Stomach (tissue), 9 donors: ENCODE measurements around the gene CDKL4. TPM values are rescaled to one million over a fixed set of nuclear protein-coding genes. Genes with fewer than 3 reads are reported as not detected.

ENCODE experiments used
- DNase-seq, 2 donors: peaks; one replicate each; pipeline versions ENCODE4 v3.0.0 to v3.0.0-alpha.2; 2013 to 2019
- H3K27ac ChIP-seq, 5 donors: fragments of 200-600 bp in 4 of 5; sonication (generic) in 4 of 5; one replicate each; pipeline ENCODE4 v1.5.1; 2013 to 2019; ENCODE audit warnings: mild to moderate bottlenecking in 1 of 5, moderate library complexity in 1 of 5
- H3K27me3 ChIP-seq, 3 donors: fragments of 200-600 bp; sonication (generic); one replicate each; pipeline ENCODE4 v1.5.1; 2017 to 2019; ENCODE audit warnings: mixed run types in 1 of 3
- H3K36me3 ChIP-seq, 4 donors: fragments of 200-600 bp; sonication (generic); 1 replicate in 3 of 4; 2 replicates in 1 of 4; pipeline ENCODE4 v1.5.1; 2016 to 2019
- H3K4me1 ChIP-seq, 4 donors: fragments of 200-600 bp; sonication (generic); one replicate each; pipeline ENCODE4 v1.5.1; 2016 to 2019
- H3K4me3 ChIP-seq, 4 donors: fragments of 200-600 bp; sonication (generic) in 3 of 4; one replicate each; pipeline ENCODE4 v1.5.1; 2016 to 2019; ENCODE audit warnings: mild to moderate bottlenecking in 1 of 4
- H3K9me3 ChIP-seq, 4 donors: fragments of 200-600 bp; sonication (generic); one replicate each; pipeline ENCODE4 v1.5.1; 2016 to 2019
- CTCF ChIP-seq, 7 experiments: fragments of 450-650 bp in 4 of 7; fragments of 200-600 bp in 3 of 7; sonication (generic) in 3 of 7; IDR thresholded peaks; one replicate each; pipeline ENCODE4 v1.5.1; 2016 to 2019; ENCODE audit warnings: antibody characterized with exemption in 7 of 7, control low read depth in 2 of 7, mild to moderate bottlenecking in 1 of 7
- EP300 ChIP-seq: sonication (generic); formaldehyde crosslinking; IDR thresholded peaks from one replicate; pipeline ENCODE4 v1.6.1; 2017; ENCODE audit warnings: antibody characterized with exemption
- POLR2A ChIP-seq, 4 donors: fragments of 450-650 bp; IDR thresholded peaks; one replicate each; pipeline ENCODE4 v1.6.1; 2016; ENCODE audit warnings: antibody characterized with exemption in 4 of 4, control low read depth in 2 of 4, mild to moderate bottlenecking in 1 of 4, moderate library complexity in 1 of 4
- POLR2AphosphoS5 ChIP-seq, 3 donors: sonication (generic); formaldehyde crosslinking; IDR thresholded peaks; one replicate each; pipeline ENCODE4 v1.6.1; 2016; ENCODE audit warnings: antibody characterized with exemption in 3 of 3
- WGBS, 5 donors: extraction: QIAGEN DNeasy Blood & Tissue Kit in 3 of 5; methylation state at CpG; one replicate each; pipeline versions ENCODE4 v1.1.5 to v1.1.7; 2013 to 2018; 5-methylcytosine and 5-hydroxymethylcytosine counted together
- intact Hi-C: fragments of 100-400 bp; cut with DNase I; formaldehyde crosslinking; loops from one replicate; pipeline ENCODE4 v1.15.1; 2023; ENCODE audit warnings: low total_unique reads
- polyA plus RNA-seq, 3 donors: library from polyadenylated mRNA; stranded (reverse); fragments of 200-250 nt; gene quantifications; one replicate each; pipeline ENCODE4 v1.2.3, GENCODE V29; 2013
- total RNA-seq, 5 donors: library from RNA; depleted of rRNA; stranded (reverse); fragments of >200 nt; gene quantifications; one replicate each; pipeline versions ENCODE4 v1.1.0 to v1.2.3, GENCODE V29; 2014 to 2016
- donor health status: healthy with polysubstance abuse.
- donor health status: Bipolar disorder and iron deficiency.
- donor health status: healthy.

CDKL4 gene
- total and polyA plus RNA-seq, 8 donors, result 3.2 to 4.2 TPM; not detected in 6

GRCh38 chr2:39194686-39195085 lies 49.1 kb downstream of the CDKL4 start:
- peaks cover 0 to 9% (median 0%) of the 10 kb centered on the region in 4 donors for H3K9me3 ChIP-seq
- H3K4me3 ChIP-seq, result no peak overlapping the region
- DNase-seq, result no peak
- no peak for TF ChIP-seq POLR2A (IDR thresholded peaks at IDR 0.05)
- TF ChIP-seq EP300, result no peak
- TF ChIP-seq CTCF (IDR thresholded peaks at IDR 0.05), result no peak
- WGBS, 5 donors, result 94 to 99% (median 96%) methylated on average over 3 of the region's 3 CpGs
- peaks cover 4 to 7% (median 7%) of the 10 kb centered on the region in 4 donors for H3K4me1 ChIP-seq
- no peak overlapping the region for H3K27ac ChIP-seq
- no peaks in the 10 kb centered on the region for H3K36me3 ChIP-seq
- intact Hi-C loops, result no loop called here
- no peaks in the 10 kb centered on the region for H3K27me3 ChIP-seq

GRCh38 chr2:39188960-39189494 lies 54.7 kb downstream of the CDKL4 start:
- intact Hi-C loops, result no loop called here
- DNase-seq, result no peak
- Histone ChIP-seq H3K27ac (no peak overlapping the region), H3K4me1 (peaks cover 8 to 15% (median 10%) of the 10 kb centered on the region in 4 donors), H3K36me3 (no peaks in the 10 kb centered on the region), H3K27me3 (no peaks in the 10 kb centered on the region), H3K4me3 (no peak overlapping the region), H3K9me3 (no peaks in the 10 kb centered on the region)
- WGBS, 5 donors, result 69 to 80% (median 71%) methylated on average over 4 of the region's 4 CpGs
- TF ChIP-seq POLR2AphosphoS5 (IDR thresholded peaks at IDR 0.05), result no peak
- TF ChIP-seq POLR2A (IDR thresholded peaks at IDR 0.05), result no peak
- TF ChIP-seq CTCF (IDR thresholded peaks at IDR 0.05), result no peak
- no peak for TF ChIP-seq EP300

- H3K27me3 ChIP-seq, result no peaks in the 10 kb centered on the region
- H3K27ac ChIP-seq, result no peak overlapping the region
- WGBS, 5 donors, result 75 to 100% (median 94%) methylated on average over 2 of the region's 2 CpGs
- no peaks in the 10 kb centered on the region for H3K36me3 ChIP-seq
- no peaks in the 10 kb centered on the region for H3K4me1 ChIP-seq
- no peaks in the 10 kb centered on the region for H3K9me3 ChIP-seq
- TF ChIP-seq EP300, result no peak
- TF ChIP-seq POLR2AphosphoS5 (IDR thresholded peaks at IDR 0.05), result no peak
- TF ChIP-seq CTCF (IDR thresholded peaks at IDR 0.05), result no peak
- no peak for TF ChIP-seq POLR2A (IDR thresholded peaks at IDR 0.05)
- H3K4me3 ChIP-seq, result no peak overlapping the region
- DNase-seq, result no peak
- intact Hi-C loops, result no loop called here
These were observed 60.1 kb downstream of the CDKL4 start for GRCh38 chr2:39183673-39184072.

GRCh38 chr2:39181297-39181696 lies 62.5 kb downstream of the CDKL4 start:
- Histone ChIP-seq H3K9me3 (no peaks in the 10 kb centered on the region), H3K27me3 (no peaks in the 10 kb centered on the region), H3K4me1 (no peaks in the 10 kb centered on the region), H3K36me3 (no peaks in the 10 kb centered on the region), H3K4me3 (no peak overlapping the region), H3K27ac (no peak overlapping the region)
- no peak for DNase-seq
- TF ChIP-seq POLR2A (IDR thresholded peaks at IDR 0.05) (no peak), EP300 (no peak), POLR2AphosphoS5 (IDR thresholded peaks at IDR 0.05) (no peak), CTCF (IDR thresholded peaks at IDR 0.05) (no peak)
- intact Hi-C loops, result no loop called here
- WGBS, 5 donors, result 69 to 91% (median 82%) methylated on average over 2 of the region's 2 CpGs
